ENCODE results near the gene CD4. TPM values are rescaled to one million over a fixed set of nuclear protein-coding genes. Genes with fewer than 3 reads are reported as not detected.

Gene CD4
- total and polyA plus RNA-seq, 10 of the 15 experiments (the other 5 are each of a cell fraction or from before 2014, with no cell fraction given), result 0.24 to 1.6 (median 0.69) TPM

DNA sequence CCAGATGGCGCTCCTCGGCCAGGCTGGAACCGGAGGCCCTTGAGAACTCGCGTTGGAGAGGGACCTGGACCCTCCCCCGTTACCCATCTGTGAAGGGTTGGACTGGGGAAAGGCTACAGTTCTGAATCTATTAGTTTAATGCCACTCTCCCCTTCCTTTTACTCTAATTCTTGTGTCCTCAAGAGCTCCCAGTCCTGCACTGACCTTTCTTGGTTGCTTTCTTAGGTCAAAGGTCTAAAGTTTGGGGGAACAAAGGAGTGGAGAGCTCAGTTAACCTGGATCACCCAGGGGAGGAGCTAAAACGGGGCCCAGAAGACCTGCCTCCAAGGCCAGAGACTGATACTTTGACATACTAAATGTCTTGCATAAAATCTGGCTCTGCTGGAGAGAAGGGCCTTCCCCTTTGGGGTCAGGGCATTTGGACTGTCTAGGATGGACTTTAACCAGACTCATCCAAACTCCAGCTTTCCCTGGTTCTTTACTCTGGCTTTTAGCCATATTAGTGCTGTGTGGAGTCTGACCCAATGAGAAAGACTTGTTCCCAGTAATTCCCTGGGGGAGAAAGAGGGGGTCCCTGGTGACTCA is 35.5 kb upstream of the CD4 start (continued):
- TF ChIP-seq POLR2AphosphoS2 (IDR thresholded peaks at IDR 0.05; ENCODE audit: low read depth, low read length), result no peak

DNA sequence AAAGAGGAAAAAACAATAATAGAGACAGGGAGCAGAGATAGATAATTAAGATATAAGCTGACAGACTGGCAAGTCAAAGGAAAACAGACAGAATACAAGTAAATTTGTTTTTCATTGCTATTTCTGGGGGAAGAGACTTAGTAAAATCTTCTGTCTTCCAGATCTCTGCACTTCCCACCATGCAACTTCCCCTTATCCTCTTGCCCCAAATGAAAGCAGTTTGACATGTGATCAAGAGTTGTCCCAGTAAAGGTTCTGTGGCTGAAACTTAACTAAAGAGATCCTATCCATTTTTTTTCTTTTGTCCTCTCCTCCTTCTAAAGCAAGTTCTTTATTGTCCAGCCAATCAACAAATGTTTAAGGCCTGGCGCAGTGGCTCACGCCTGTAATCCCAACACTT is 34.9 kb upstream of the CD4 start:
- RAD21 ChIA-PET (ENCODE audit: unreplicated experiment), result interaction anchor here (0.6 to 4.4 kb wide), 17 partner anchors 9 to 177 kb away, joined by 3 to 68 read pairs (median 12); partner anchors contain the start of genes CDCA3, COPS7A, PTMS and TPI1
- DNase-seq (ENCODE audit: low read depth, low spot score) (no peak), FAIRE-seq (no peak), ATAC-seq (no peak)
- H3K9ac ChIP-seq (ENCODE audit: control insufficient read depth, insufficient read depth, low read length), result no peak overlapping the region
- no peak overlapping the region for H3K27ac ChIP-seq (ENCODE audit: control insufficient read depth, insufficient read depth)
- SMC1A ChIA-PET (ENCODE audit: uncharacterized antibody, unreplicated experiment), result interaction anchor here (0.8 to 4.8 kb wide), 22 partner anchors 9 to 165 kb away, joined by 3 to 84 read pairs (median 10); partner anchors contain the start of genes CD4, CDCA3, COPS7A and GNB3
- intact Hi-C loops (cut with micrococcal nuclease; ENCODE audit: unreplicated experiment) (no loop called here), in situ Hi-C loops (cut with MboI) (loop anchor here (5.0 kb wide), 1 partner anchor 73 kb away; the partner anchor contains the start of gene P3H3)
- CTCF ChIA-PET, result interaction anchor here (0.8 to 10.9 kb wide), 31 partner anchors 8 to 189 kb away, joined by 3 to 221 read pairs (median 5); partner anchors contain the start of genes CD4, CDCA3, COPS7A and GPR162
- POLR2A ChIA-PET, result interaction anchor here (0.8 to 4.5 kb wide), 12 partner anchors 9 to 142 kb away, joined by 3 to 60 read pairs (median 8); partner anchors contain the start of genes CDCA3, COPS7A, LAG3 and PTMS
- peaks cover 18% of the 10 kb centered on the region for H3K4me1 ChIP-seq (ENCODE audit: control insufficient read depth, insufficient read depth, low read length)
- BruUV-seq (replicated peaks), result no TSS peak
- peaks cover 5 to 7% of the 10 kb centered on the region in 2 experiments; a peak in 3 of 4 replicates for H3K36me3 ChIP-seq (ENCODE audit: control insufficient read depth in 2 of 2, insufficient read depth in 2 of 2, low read length in 1 of 2)
- no peaks in the 10 kb centered on the region for H3K9me3 ChIP-seq (replicated peaks; ENCODE audit: control insufficient read depth, insufficient read depth, low read length)
- no peak overlapping the region for H3K4me2 ChIP-seq (ENCODE audit: control insufficient read depth, insufficient read depth)
- no peaks in the 10 kb centered on the region for H4K20me1 ChIP-seq (ENCODE audit: control insufficient read depth, insufficient read depth)
- WGBS (ENCODE audit: insufficient coverage, insufficient replicate concordance, low lambda C conversion rate, missing lambda C conversion rate), result 96% methylated on average over 2 of the region's 2 CpGs
- no peaks in the 10 kb centered on the region for H3K27me3 ChIP-seq (replicated peaks in 1 of 2; ENCODE audit: control insufficient read depth in 2 of 2, insufficient read depth in 2 of 2, low read length in 1 of 2)
- H3K79me2 ChIP-seq (ENCODE audit: control insufficient read depth, insufficient read depth, low read length), result peaks cover 18% of the 10 kb centered on the region
- H3K4me3 ChIP-seq, result no peak overlapping the region
- TF ChIP-seq PKNOX1 (IDR thresholded peaks at IDR 0.05) (no peak), SMARCA5 (IDR thresholded peaks at IDR 0.05) (no peak), ZNF207 (IDR thresholded peaks at IDR 0.05; ENCODE audit: borderline replicate concordance) (no peak), CUX1 (IDR thresholded peaks at IDR 0.05; ENCODE audit: insufficient replicate concordance, low read depth, low read length) (no peak), BHLHE40 (IDR thresholded peaks at IDR 0.05; ENCODE audit: borderline replicate concordance in 1 of 2, low read depth in 2 of 2, low read length in 1 of 2) (no peak), POLR2AphosphoS5 (IDR thresholded peaks at IDR 0.05; ENCODE audit: low read length) (no peak)
- TF ChIP-seq, protein P1, sequence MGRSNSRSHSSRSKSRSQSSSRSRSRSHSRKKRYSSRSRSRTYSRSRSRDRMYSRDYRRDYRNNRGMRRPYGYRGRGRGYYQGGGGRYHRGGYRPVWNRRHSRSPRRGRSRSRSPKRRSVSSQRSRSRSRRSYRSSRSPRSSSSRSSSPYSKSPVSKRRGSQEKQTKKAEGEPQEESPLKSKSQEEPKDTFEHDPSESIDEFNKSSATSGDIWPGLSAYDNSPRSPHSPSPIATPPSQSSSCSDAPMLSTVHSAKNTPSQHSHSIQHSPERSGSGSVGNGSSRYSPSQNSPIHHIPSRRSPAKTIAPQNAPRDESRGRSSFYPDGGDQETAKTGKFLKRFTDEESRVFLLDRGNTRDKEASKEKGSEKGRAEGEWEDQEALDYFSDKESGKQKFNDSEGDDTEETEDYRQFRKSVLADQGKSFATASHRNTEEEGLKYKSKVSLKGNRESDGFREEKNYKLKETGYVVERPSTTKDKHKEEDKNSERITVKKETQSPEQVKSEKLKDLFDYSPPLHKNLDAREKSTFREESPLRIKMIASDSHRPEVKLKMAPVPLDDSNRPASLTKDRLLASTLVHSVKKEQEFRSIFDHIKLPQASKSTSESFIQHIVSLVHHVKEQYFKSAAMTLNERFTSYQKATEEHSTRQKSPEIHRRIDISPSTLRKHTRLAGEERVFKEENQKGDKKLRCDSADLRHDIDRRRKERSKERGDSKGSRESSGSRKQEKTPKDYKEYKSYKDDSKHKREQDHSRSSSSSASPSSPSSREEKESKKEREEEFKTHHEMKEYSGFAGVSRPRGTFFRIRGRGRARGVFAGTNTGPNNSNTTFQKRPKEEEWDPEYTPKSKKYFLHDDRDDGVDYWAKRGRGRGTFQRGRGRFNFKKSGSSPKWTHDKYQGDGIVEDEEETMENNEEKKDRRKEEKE (IDR thresholded peaks at IDR 0.05), result no peak
- H2AFZ ChIP-seq (ENCODE audit: control insufficient read depth, low read depth, low read length), result no peak overlapping the region

Data from GM12878 (cell line).